Adrenal gland (tissue), 5 donors: Measurements from ENCODE around the gene CMC1.

Experiments
- POLR2A ChIP-seq, 2 donors: fragments of 450-650 bp; IDR thresholded peaks; one replicate each; pipeline ENCODE4 v1.6.1; 2017; ENCODE audit warnings: antibody characterized with exemption in 2 of 2, mild to moderate bottlenecking in 2 of 2, moderate library complexity in 1 of 2
- TF ChIP-seq, protein P1 (sequence below), 6 experiments: fragments of 450-650 bp in 4 of 6; fragments of 200-600 bp in 2 of 6; sonication (generic) in 1 of 6; IDR thresholded peaks; 1 replicate in 5 of 6; 2 replicates in 1 of 6; pipeline versions ENCODE4 v1.5.1 to v1.8.0; 2016 to 2021; ENCODE audit warnings: antibody characterized with exemption in 6 of 6, mild to moderate bottlenecking in 2 of 6, moderate library complexity in 1 of 6
- donor health status: DM: no; HTN: no; CAD: no.

DNA sequence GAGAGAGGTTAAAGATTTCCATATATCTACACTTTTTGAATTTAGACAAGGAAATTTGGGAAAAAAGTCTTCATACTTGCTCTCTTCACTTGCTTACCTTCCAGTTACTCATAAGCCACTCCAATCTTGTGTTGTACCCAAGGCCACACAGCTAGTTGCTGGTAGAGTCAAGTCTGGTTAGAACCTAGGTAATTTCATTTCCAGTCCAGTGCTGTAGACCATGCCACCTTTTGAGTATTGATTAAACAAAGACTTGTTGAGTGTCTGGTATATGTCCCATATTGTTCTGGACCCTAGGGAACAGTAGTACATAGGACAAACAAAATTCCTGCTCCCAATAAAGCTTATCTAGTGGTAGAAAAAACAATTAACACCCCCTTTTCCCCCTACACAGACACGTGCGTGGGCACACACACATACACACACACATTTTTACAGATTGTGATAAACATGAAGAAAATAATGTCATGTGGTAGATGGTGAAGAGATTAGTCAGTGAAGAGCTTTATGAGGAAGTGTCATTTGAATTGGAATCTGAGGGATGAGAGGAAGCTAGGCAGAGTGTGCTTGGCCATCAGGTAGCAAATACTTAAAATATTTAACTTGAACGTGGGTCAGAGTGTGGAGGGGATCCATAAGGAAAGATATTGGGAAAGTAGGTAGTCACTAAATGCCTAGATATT lies 2.1 kb downstream of the CMC1 start:
- TF ChIP-seq, protein P1, sequence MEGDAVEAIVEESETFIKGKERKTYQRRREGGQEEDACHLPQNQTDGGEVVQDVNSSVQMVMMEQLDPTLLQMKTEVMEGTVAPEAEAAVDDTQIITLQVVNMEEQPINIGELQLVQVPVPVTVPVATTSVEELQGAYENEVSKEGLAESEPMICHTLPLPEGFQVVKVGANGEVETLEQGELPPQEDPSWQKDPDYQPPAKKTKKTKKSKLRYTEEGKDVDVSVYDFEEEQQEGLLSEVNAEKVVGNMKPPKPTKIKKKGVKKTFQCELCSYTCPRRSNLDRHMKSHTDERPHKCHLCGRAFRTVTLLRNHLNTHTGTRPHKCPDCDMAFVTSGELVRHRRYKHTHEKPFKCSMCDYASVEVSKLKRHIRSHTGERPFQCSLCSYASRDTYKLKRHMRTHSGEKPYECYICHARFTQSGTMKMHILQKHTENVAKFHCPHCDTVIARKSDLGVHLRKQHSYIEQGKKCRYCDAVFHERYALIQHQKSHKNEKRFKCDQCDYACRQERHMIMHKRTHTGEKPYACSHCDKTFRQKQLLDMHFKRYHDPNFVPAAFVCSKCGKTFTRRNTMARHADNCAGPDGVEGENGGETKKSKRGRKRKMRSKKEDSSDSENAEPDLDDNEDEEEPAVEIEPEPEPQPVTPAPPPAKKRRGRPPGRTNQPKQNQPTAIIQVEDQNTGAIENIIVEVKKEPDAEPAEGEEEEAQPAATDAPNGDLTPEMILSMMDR (IDR thresholded peaks at IDR 0.05) = no peak
- TF ChIP-seq POLR2A (IDR thresholded peaks at IDR 0.05) = no peak
